ENCODE results near the gene DIP2A. TPM values are rescaled to one million over a fixed set of nuclear protein-coding genes. Genes with fewer than 3 reads are reported as not detected.
A peak's percentile ranks its signal among the peaks of the same experiment; 100 is the strongest.

Gene DIP2A
- total and polyA plus RNA-seq, 7 experiments from 2014 or later = 16.9 to 118 (median 105) TPM

- H3K27me3 Mint-ChIP-seq = no peaks in the 10 kb centered on the region
- intact Hi-C loops (cut with micrococcal nuclease) = loop anchor here in 1 of 2 donors (5.0 kb wide), 1 partner anchor 328 kb away; the partner anchor contains the start of gene LSS
- peaks cover 47 to 95% (median 79%) of the 10 kb centered on the region in 7 donors for H3K4me1 Mint-ChIP-seq
- POLR2A ChIA-PET = interaction anchor here (1.1 to 10.3 kb wide), 2 partner anchors 80 to 89 kb away, joined by 3 to 219 read pairs; partner anchors contain the start of gene PRMT2
- Histone ChIP-seq H3K4me1 (ENCODE audit: control insufficient read depth in 2 of 2, insufficient read depth in 2 of 2, low read length in 2 of 2) (peaks cover 65 to 91% of the 10 kb centered on the region in 2 donors), H3K9me3 (ENCODE audit: control insufficient read depth in 2 of 3, low read length in 3 of 3) (no peaks in the 10 kb centered on the region), H3K36me3 (ENCODE audit: control insufficient read depth in 2 of 3, insufficient read depth in 3 of 3, low read length in 3 of 3) (peaks cover 0 to 36% (median 5%) of the 10 kb centered on the region in 3 experiments), H3K27me3 (ENCODE audit: control insufficient read depth in 2 of 2, insufficient read depth in 2 of 2, low read length in 2 of 2) (no peaks in the 10 kb centered on the region), H3K27ac (ENCODE audit: low read depth, low read length) (peak overlapping the region; percentile 47), H3K4me3 (ENCODE audit: low read length) (no peak overlapping the region)
- H3K36me3 Mint-ChIP-seq = peaks cover 7 to 44% (median 35%) of the 10 kb centered on the region in 5 donors
- no peak for DNase-seq
- CTCF ChIA-PET = no interaction called here
- H3K27ac Mint-ChIP-seq = peak overlapping the region in 8 of 9 donors; percentile 81 to 100 (median 90)
- H3K9me3 Mint-ChIP-seq = peaks cover 0 to 2% (median 0%) of the 10 kb centered on the region in 11 donors
- peak overlapping the region in 2 of 10 donors; percentile 50 to 72 for H3K4me3 Mint-ChIP-seq
- no peak for ATAC-seq
Measured at GRCh38 chr21:46555225-46555617, 96.5 kb downstream of the DIP2A start.

GRCh38 chr21:46555678-46556077 lies 97.0 kb downstream of the DIP2A start:
- peaks cover 65 to 91% of the 10 kb centered on the region in 2 donors for H3K4me1 ChIP-seq (ENCODE audit: control insufficient read depth in 2 of 2, insufficient read depth in 2 of 2, low read length in 2 of 2)
- H3K27me3 Mint-ChIP-seq = no peaks in the 10 kb centered on the region
- no peak overlapping the region for H3K4me3 ChIP-seq (ENCODE audit: low read length)
- H3K36me3 ChIP-seq (ENCODE audit: control insufficient read depth in 2 of 3, insufficient read depth in 3 of 3, low read length in 3 of 3) = peaks cover 0 to 36% (median 5%) of the 10 kb centered on the region in 3 experiments
- no peak for DNase-seq
- peak overlapping the region; percentile 68 to 100 (median 92) for H3K27ac Mint-ChIP-seq
- POLR2A ChIA-PET = interaction anchor here (0.5 to 10.3 kb wide), 3 partner anchors 45 to 88 kb away, joined by 3 to 219 read pairs (median 3); partner anchors contain the start of gene PRMT2
- no peaks in the 10 kb centered on the region for H3K9me3 ChIP-seq (ENCODE audit: control insufficient read depth in 2 of 3, low read length in 3 of 3)
- H3K9me3 Mint-ChIP-seq = peaks cover 0 to 2% (median 0%) of the 10 kb centered on the region in 11 donors
- H3K4me3 Mint-ChIP-seq = peak overlapping the region in 4 of 10 donors; percentile 26 to 61 (median 54)
- peaks cover 5 to 43% (median 32%) of the 10 kb centered on the region in 5 donors for H3K36me3 Mint-ChIP-seq
- no peak for ATAC-seq
- H3K27me3 ChIP-seq (ENCODE audit: control insufficient read depth in 2 of 2, insufficient read depth in 2 of 2, low read length in 2 of 2) = no peaks in the 10 kb centered on the region
- H3K27ac ChIP-seq (ENCODE audit: low read depth, low read length) = peak overlapping the region; percentile 47
- CTCF ChIA-PET = interaction anchor here (1.0 kb wide), 1 partner anchor 13 kb away, joined by 3 read pairs; no protein-coding TSS in a partner anchor
- peaks cover 47 to 95% (median 79%) of the 10 kb centered on the region in 7 donors for H3K4me1 Mint-ChIP-seq
- intact Hi-C loops (cut with micrococcal nuclease) = loop anchor here in 1 of 2 donors (5.0 kb wide), 1 partner anchor 328 kb away; the partner anchor contains the start of gene LSS

- peaks cover 5 to 51% (median 39%) of the 10 kb centered on the region in 5 donors for H3K36me3 Mint-ChIP-seq
Measured at GRCh38 chr21:46556802-46557201, 98.1 kb downstream of the DIP2A start.

GRCh38 chr21:46557469-46557868 lies 98.8 kb downstream of the DIP2A start:
- Histone ChIP-seq H3K9me3 (ENCODE audit: control insufficient read depth in 2 of 3, low read length in 3 of 3) (no peaks in the 10 kb centered on the region), H3K4me3 (ENCODE audit: low read length) (no peak overlapping the region), H3K4me1 (ENCODE audit: control insufficient read depth in 2 of 2, insufficient read depth in 2 of 2, low read length in 2 of 2) (peaks cover 54 to 91% of the 10 kb centered on the region in 2 donors), H3K36me3 (ENCODE audit: control insufficient read depth in 2 of 3, insufficient read depth in 3 of 3, low read length in 3 of 3) (peaks cover 0 to 44% (median 5%) of the 10 kb centered on the region in 3 experiments), H3K27me3 (ENCODE audit: control insufficient read depth in 2 of 2, insufficient read depth in 2 of 2, low read length in 2 of 2) (no peaks in the 10 kb centered on the region), H3K27ac (ENCODE audit: low read depth, low read length) (peak overlapping the region; percentile 84)
- DNase-seq (no peak), ATAC-seq (no peak)
- CTCF ChIA-PET = no interaction called here
- POLR2A ChIA-PET = interaction anchor here (0.5 to 10.3 kb wide), 7 partner anchors 8 to 90 kb away, joined by 3 to 219 read pairs (median 4); partner anchors contain the start of gene PRMT2
- H3K36me3 Mint-ChIP-seq = peaks cover 11 to 57% (median 44%) of the 10 kb centered on the region in 5 donors
- no peaks in the 10 kb centered on the region for H3K27me3 Mint-ChIP-seq
- H3K4me3 Mint-ChIP-seq = peak overlapping the region in 3 of 10 donors; percentile 17 to 59 (median 37)
- H3K27ac Mint-ChIP-seq = peak overlapping the region in 6 of 9 donors; percentile 59 to 98 (median 90)
- peaks cover 43 to 95% (median 79%) of the 10 kb centered on the region in 7 donors for H3K4me1 Mint-ChIP-seq
- intact Hi-C loops (cut with micrococcal nuclease) = loop anchor here in 1 of 2 donors (5.0 kb wide), 1 partner anchor 330 kb away; the partner anchor contains the start of gene LSS
- peaks cover 0 to 4% (median 0%) of the 10 kb centered on the region in 11 donors for H3K9me3 Mint-ChIP-seq

More at GRCh38 chr21:46556802-46557201, 98.1 kb downstream of the DIP2A start:
- H3K4me1 ChIP-seq (ENCODE audit: control insufficient read depth in 2 of 2, insufficient read depth in 2 of 2, low read length in 2 of 2) = peaks cover 60 to 91% of the 10 kb centered on the region in 2 donors
- peaks cover 0 to 38% (median 5%) of the 10 kb centered on the region in 3 experiments for H3K36me3 ChIP-seq (ENCODE audit: control insufficient read depth in 2 of 3, insufficient read depth in 3 of 3, low read length in 3 of 3)
- Mint-ChIP-seq H3K4me3 (peak overlapping the region in 3 of 10 donors; percentile 3 to 59 (median 8)), H3K4me1 (peaks cover 47 to 95% (median 79%) of the 10 kb centered on the region in 7 donors), H3K27me3 (no peaks in the 10 kb centered on the region), H3K9me3 (peaks cover 0 to 2% (median 0%) of the 10 kb centered on the region in 11 donors), H3K27ac (peak overlapping the region in 7 of 9 donors; percentile 59 to 98 (median 88))
- H3K27me3 ChIP-seq (ENCODE audit: control insufficient read depth in 2 of 2, insufficient read depth in 2 of 2, low read length in 2 of 2) = no peaks in the 10 kb centered on the region
- no peak overlapping the region for H3K4me3 ChIP-seq (ENCODE audit: low read length)
- no peak overlapping the region for H3K27ac ChIP-seq (ENCODE audit: low read depth, low read length)
- intact Hi-C loops (cut with micrococcal nuclease) = loop anchor here in 1 of 2 donors (5.0 kb wide), 1 partner anchor 330 kb away; the partner anchor contains the start of gene LSS
- POLR2A ChIA-PET = interaction anchor here (0.6 to 10.3 kb wide), 4 partner anchors 8 to 273 kb away, joined by 3 to 219 read pairs (median 10); partner anchors contain the start of gene PRMT2
- DNase-seq (no peak), ATAC-seq (no peak)
- no peaks in the 10 kb centered on the region for H3K9me3 ChIP-seq (ENCODE audit: control insufficient read depth in 2 of 3, low read length in 3 of 3)
- CTCF ChIA-PET = interaction anchor here (0.6 to 1.0 kb wide), 2 partner anchors 14 to 83 kb away, joined by 3 read pairs; no protein-coding TSS in a partner anchor

GRCh38 chr21:46557919-46558392 lies 99.3 kb downstream of the DIP2A start:
- H3K4me1 Mint-ChIP-seq = peaks cover 42 to 95% (median 79%) of the 10 kb centered on the region in 7 donors
- ChIA-PET CTCF (interaction anchor here (1.2 to 1.4 kb wide), 2 partner anchors 75 to 79 kb away, joined by 4 to 6 read pairs; no protein-coding TSS in a partner anchor), POLR2A (interaction anchor here (0.5 to 10.3 kb wide), 10 partner anchors 9 to 90 kb away, joined by 3 to 219 read pairs (median 7); partner anchors contain the start of gene PRMT2)
- no peaks in the 10 kb centered on the region for H3K27me3 ChIP-seq (ENCODE audit: control insufficient read depth in 2 of 2, insufficient read depth in 2 of 2, low read length in 2 of 2)
- intact Hi-C loops (cut with micrococcal nuclease) = loop anchor here (2.0 to 5.0 kb wide), 3 partner anchors 79 to 331 kb away; partner anchors contain the start of genes LSS (in 1 of the 2) and PCNT (in 1 of the 2)
- no peak overlapping the region for H3K4me3 ChIP-seq (ENCODE audit: low read length)
- no peaks in the 10 kb centered on the region for H3K9me3 ChIP-seq (ENCODE audit: control insufficient read depth in 2 of 3, low read length in 3 of 3)
- ATAC-seq (no peak), DNase-seq (no peak)
- H3K9me3 Mint-ChIP-seq = peaks cover 0 to 4% (median 0%) of the 10 kb centered on the region in 11 donors
- H3K27me3 Mint-ChIP-seq = no peaks in the 10 kb centered on the region
- peaks cover 15 to 62% (median 47%) of the 10 kb centered on the region in 5 donors for H3K36me3 Mint-ChIP-seq
- H3K4me1 ChIP-seq (ENCODE audit: control insufficient read depth in 2 of 2, insufficient read depth in 2 of 2, low read length in 2 of 2) = peaks cover 49 to 91% of the 10 kb centered on the region in 2 donors
- peak overlapping the region in 4 of 10 donors; percentile 21 to 90 (median 33) for H3K4me3 Mint-ChIP-seq
- peak overlapping the region; percentile 5 to 99 (median 97) for H3K27ac Mint-ChIP-seq
- peak overlapping the region; percentile 84 for H3K27ac ChIP-seq (ENCODE audit: low read depth, low read length)
- peaks cover 0 to 49% (median 5%) of the 10 kb centered on the region in 3 experiments for H3K36me3 ChIP-seq (ENCODE audit: control insufficient read depth in 2 of 3, insufficient read depth in 3 of 3, low read length in 3 of 3)
